NCI-H1417 (cell line): ENCODE data around the gene NEK1.
A peak's percentile ranks its signal among the peaks of the same experiment; 100 is the strongest.
"Not testable (repeated sequence)": the region's sequence is repeated elsewhere in the genome, so short reads cannot be mapped to it uniquely, and the experiment has no call there.

Experiments used
- DNase-seq, 3 experiments: peaks; one replicate each; lab custom pipeline; 2025; lab: John Stamatoyannopoulos, UW

The NEK1 gene

DNA sequence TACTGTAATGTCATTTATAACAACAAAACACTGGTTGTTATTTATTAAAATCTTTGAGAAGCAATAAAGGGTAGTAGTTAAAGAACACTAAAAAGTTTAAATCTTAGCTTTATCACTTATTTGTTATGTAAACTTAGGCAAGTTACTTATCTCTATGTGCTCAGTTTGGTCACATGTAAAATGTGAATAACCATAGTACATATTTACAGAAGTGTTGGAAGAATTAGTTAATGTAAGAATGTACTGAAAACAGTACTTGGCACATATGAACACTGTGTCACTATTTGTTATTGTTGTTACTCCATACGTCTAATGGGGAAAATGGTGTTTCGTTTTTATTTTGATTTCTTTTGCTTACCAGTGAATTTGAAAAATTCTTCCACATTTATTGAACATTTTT lies 9.1 kb downstream of the NEK1 start:
- no peak for DNase-seq

DNA sequence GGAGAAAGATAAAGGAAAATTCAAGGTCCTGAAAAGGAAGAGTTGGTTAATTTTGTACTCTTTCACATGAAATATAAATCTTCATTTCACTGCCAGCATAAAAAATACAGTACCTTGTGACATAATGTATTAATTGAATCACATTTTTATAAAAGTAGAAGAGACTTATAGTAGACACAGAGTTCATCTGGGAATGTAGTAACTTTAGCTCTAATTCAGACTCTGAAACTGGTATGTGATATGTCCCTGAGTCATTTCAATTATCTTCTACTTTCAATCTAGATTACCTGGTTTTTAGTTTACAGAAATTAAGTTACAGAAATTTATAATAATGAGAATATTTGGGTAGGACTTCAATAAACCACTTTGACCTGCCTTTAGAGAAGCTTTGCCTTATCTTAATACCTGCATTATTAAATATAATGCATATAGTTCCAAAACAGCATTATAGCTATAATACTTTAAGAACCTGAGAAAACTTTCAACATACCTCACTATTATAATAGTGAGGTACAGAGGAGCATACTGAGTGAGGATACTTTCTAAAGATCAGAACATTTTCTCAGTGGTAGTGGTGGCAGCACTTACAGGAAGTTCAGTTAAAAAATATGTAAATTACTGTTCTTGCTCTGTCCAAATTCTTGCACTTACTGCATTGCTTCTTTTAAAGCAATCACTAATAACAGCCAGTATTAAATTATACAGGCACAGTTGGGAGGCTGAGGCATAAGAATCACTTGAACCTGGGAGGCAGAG lies 11.2 kb downstream of the NEK1 start:
- DNase-seq: no peak

DNA sequence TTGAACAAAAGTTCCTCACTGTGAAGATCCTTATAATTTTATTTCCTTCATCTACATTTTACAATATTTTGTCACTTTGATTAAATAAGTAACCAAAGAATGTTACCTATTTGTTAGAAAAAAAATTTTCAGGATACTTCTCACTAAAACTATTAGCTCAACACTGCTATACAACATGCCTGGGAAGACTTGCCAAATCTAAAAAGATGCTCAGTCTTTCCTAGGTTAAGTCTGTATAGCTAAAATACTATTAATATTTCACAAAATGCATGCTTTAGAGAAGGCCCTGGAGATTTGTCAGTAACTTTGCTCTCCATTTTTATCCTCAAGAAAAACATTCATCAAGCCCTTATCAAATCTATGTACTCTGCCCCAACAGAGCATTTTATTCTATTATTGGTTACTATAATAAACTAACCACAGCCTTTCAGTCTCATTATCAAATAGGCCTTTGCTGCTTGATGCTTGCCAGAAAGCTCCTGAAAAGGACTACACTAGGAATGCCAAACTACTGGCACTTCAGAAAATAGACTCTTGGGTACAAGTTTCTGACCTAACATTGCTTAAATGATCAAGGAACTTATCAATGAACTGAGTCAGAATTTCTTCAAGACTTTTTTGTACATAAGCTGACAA lies 17.7 kb downstream of the NEK1 start:
- DNase-seq: no peak

DNA sequence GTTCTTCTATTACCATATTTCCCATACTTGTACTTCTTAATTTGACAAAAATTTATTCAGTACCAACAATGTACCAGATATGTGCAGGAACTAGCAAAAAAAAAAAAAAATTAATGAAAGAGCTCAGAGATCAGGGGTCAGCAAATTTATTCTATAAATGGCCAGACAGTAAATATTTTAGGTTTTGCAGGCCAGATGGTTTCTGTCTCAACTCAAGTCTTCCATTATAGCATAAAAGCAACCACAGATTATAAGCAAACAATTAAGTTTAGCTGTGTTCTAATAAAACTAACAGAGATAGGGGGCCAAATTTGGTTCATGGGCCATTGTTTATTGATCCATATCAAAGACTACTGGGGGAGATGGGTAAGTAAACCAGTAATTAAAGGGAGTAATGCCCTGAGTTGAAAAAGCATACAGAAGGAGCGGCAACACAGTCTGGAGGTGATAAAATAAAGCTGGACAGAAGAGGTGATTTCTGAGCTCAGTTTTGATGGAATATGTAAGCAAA lies 19.3 kb downstream of the NEK1 start:
- no peak for DNase-seq

DNA sequence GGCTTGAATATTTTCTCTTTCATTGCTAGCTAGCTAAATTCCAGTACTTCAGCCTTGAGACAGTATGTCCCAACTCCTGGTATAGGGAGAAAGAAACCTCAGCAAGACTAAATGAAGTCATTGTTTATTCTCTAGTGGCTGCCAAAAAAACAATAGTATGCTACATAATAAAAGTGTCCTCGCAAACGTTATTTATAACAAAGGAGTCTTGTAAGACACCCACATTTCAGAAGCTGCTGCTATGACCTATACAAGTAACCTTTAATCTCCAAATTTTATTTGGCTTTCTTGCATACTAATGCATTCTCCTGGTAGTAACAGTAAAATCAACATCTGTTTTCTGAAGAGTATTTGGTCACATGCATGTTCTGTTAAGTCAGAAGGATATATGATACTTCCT lies 28.8 kb downstream of the NEK1 start:
- no peak for DNase-seq

DNA sequence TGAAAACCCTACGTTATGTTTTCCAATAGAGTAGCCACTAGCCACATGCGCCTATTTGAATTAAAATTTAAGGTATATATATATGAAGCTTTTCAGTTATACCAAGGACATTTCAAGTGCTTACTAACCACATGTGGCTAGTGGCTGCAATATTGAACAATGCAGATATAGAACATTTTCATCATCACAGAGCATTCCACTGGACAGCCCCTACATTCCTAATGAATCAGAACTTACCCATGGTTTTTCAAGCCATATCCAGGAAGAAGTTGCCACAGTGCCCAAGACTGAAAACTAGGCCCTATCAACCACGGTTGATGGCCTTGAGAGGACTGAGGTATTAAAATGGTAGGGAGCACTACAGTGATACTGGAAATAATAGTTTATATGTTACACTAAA lies 29.7 kb downstream of the NEK1 start:
- DNase-seq: no peak

DNA sequence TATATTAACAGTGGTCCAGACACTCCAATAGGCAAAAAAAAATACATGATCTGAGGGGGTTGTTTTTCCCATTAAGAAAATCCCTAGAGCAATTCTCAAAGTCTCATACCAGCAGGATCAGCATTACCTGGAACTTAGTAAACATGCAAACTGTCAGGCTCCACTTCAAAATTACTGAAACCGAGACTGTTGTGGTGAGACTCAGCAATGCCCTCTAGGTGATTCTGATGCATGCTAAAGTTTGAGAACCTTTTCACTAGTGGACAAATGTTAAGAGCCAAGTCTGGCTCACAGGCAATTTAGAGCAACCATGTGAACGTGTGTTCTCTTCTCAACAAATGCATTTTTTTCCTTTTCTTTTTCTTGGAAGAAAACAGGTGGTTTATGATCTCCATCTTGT lies 30.2 kb downstream of the NEK1 start:
- no peak for DNase-seq

DNA sequence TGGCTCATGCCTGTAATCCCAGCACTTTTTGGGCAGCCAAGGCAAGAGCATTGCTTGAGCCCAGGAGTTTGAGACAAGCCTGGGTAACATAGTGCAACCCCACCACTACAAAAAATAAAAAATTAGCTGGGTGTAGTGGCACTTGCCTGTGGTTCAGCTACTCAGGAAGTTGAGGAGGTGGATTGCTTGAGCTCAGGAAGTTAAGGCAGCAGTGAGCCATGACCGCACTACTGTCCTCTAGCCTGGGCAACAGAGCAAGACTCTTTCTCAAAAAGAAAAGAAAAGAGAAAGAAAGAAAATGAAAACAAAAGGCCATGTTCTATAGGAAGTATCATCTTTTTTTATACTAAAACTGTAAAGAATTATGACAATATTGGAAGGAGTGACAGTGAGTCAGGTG lies 38.5 kb downstream of the NEK1 start:
- no peak for DNase-seq

DNA sequence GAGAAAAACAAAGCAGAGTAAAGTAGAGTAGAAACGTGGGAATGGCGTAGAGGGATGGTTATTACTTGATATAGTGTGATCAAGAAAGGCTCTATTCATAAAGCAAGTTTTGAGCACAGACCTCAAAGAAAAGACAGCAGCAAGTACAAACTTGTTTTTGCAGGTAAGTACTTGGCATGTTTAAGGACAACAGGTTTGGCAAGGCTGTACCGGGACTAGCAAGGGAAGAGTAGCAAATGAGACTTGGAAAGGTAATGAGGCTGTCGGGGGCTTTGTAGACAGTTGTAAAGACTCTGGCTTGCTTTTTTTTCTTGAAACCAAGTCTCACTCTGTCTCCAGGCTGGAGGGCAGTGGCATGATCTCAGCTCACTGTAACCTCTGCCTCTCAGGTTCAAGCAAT lies 40.9 kb downstream of the NEK1 start:
- no peak for DNase-seq

DNA sequence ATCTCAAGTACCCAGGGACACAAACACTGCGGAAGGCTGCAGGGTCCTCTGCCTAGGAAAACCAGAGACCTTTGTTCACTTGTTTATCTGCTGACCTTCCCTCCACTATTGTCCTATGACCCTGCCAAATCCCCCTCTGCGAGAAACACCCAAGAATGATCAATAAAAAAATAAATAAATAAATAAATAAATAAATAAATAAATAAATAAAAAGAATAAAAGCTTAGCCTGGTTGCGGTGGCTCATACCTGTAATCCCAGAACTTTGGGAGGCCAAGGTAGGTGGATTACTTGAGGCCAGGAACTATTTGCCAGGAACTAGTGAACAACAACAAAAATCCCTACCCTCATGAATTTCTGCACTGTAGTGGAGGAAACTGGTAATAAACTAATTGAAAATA lies 41.4 kb downstream of the NEK1 start:
- DNase-seq: not testable (repeated sequence)

DNA sequence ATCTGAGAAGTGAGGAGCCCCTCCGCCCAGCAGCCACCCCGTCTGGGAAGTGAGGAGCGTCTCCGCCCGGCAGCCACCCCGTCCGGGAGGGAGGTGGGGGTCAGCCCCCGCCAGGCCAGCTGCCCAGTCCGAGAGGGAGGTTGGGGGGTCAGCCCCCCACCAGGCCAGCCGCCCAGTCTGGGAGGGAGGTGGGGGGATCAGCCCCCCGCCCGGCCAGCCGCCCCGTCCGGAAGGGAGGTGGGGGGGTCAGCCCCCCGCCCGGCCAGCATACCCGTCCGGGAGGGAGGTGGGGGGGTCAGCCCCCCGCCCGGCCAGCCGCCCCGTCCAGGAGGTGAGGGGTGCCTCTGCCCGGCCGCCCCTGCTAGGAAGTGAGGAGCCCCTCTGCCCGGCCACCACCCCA lies 42.1 kb downstream of the NEK1 start:
- DNase-seq: not testable (repeated sequence)

DNA sequence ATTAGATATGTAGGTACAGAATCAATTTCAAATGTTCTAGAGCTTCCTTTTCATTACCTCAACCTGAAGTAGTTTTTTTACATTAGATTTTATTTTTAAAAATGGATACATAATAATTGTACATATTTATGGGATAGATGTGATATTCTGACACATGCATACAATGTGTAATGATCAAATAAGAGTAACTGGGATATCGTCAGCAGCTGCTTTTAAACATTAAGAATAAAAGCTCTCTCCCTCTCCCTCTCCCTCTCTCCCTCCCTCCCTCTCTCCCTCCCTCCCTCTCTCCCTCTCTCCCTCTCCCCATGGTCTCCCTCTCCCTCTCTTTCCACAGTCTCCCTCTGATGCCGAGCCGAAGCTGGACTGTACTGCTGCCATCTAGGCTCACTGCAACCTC lies 43.2 kb downstream of the NEK1 start:
- DNase-seq: not testable (repeated sequence)

DNA sequence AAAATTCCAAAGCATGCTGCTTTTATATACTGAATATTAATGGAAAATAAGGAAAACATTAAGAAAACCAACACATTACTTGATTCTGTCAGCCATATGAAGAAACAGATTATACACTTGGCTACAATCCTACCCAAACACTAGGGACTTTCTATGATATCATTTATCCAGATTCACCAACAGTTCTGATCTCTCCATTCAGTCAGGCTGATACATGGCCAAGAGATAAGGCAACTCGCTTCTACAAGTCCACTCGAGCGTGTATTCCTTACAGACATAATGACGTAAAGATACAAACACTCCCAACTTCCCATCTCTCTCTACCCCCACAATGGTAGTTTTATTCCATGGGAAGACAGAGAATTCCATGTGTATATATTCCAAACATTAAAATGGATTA lies 44.5 kb downstream of the NEK1 start:
- DNase-seq: no peak

DNA sequence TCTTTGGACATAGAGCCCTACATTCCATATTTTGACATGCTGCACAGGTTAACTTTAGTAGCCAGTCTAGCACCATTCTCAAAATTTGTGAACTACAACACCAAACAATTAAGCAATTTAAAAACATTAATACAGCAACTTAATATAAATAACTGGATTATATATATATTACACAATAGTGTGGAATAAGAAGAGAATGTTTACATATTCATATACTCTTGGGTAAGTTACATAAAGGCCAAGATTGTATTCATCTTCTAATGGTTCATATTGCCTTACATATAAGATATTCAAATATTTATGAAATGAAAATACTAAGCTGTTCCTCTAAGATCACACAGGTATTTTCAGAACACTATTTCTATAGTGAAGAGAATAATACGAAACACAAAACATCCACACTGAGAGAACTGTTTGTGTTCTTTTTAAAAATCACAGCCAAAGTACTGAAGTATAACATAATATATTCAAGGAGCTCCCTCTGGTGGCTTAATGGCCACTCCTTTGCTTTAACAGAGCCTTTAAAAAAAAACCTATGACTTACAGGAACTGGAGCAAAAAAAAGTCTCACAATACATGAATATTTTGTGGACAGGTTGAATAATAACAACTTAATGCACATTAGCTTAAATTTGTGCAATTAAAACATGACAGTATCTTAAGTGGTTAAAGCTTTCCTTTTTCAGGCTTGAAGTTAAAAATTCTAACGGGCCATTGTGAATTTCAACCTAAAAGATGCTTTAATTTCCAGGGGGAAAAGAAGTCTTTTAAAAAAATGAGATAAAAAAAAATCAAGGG lies 46.2 kb downstream of the NEK1 start:
- DNase-seq: peak; percentile 18 to 64 (median 29)

DNA sequence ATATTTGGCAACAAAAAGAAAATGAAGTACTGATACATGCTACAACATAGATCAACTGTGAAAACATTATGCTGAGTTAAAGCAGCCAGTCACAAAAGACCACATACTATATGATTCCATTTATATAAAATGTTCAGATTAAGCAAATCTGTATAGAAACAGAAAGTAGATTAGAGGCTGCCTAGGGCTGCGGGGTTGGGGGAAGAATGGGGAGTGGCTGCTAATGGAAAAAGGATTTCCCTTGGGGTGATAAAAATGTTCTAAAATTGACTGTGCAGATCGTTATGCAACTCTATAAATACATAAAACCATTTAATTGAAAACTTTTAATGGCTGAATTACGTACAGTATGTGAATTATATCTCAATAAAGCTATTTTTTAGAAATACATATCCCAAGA lies 46.8 kb downstream of the NEK1 start:
- DNase-seq: no peak

DNA sequence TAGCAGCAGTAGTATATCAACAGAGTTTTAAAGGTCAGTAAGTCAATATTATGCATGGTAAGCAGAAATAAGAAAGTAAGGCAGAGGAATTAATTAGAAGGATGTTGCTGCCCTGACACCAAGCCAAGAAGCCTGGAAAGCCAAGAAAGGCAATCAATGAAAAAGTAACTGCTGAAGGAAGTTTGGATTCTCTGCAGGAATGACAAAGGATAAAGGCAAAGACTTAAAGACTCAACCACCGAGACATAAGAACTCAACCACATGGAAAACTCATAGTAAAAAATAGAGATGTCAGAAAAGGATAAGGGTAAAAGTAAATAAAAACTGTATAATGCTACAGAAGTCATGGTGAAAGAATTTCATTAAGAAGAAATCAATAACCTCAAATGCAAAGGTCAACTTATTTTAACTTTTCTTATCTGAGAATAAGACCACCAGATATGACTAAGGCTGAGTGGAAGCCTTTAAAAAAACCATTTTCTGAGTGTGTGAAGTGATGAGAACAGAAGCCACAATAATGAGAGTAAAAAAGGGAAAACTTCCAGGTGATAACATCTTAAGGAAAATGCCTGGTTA lies 55.2 kb downstream of the NEK1 start:
- DNase-seq: no peak

DNA sequence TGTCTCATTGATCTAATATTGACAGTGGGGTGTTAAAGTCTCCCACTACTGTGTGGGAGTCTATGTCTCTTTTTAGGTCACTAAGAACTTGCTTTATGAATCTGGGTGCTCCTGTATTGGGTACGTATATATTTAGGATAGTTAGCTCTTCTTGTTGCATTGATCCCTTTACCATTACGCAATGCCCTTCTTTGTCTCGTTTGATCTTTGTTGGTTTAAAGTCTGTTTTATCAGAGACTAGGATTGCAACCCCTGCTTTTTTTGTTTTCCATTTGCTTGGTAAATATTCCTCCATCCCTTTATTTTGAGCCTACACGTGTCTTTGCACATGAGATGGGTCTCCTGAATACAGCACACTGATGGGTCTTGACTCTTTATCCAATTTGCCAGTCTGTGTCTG lies 65.8 kb downstream of the NEK1 start:
- DNase-seq: not testable (repeated sequence)

DNA sequence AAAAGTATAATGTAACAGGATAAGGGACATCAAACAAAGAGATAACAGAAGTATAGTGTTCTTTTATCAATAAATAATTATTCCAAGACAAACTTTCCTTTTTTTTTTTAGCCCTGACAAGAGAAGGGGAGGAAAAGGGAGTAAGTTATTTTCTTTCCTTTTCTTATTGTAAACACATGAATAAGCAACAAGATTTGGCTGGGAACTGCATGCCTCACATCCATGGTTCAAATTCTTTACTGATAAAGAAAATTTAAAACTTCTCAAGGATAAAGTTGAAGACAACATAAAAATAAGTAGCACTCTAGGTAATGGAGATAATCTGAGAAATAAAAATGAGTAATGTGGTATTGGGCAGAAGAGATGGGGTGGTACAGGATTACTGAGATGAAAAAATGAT lies 71.6 kb downstream of the NEK1 start:
- DNase-seq: no peak

DNA sequence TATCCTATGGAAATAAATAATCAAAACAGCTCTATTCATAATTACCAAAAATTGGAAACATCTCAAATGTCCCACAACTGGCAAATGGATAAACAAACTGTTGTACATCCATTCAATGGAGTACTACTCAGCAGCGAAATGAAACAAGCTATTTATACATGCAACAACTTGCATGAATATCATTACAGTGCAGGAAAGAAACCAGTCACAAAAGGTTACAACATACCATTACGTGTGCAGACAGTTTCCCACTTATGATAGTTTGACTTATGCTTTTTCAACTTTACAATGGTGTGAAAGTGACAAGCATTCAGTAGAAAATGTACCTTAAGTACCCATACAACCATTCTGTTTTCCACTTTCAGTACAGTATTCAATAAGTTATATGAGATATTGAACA lies 82.3 kb downstream of the NEK1 start:
- no peak for DNase-seq

DNA sequence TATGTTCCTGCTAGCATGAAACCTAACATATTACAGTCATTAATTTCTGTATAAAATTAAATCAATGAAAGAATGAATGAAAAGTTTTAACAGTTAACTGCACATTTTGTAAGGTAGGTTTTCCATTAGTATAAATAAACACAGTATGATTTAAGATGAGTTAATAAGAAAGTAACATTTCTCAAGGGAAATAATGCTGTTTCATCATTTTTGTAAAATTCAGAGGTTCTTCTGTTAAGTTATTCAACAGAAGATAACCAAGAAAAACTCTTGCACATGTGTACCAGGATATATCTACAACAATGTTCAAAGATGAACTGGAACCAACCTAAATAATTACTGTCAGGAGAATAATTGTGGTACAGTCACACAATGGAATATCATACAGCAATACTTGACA lies 88.6 kb downstream of the NEK1 start:
- no peak for DNase-seq

DNA sequence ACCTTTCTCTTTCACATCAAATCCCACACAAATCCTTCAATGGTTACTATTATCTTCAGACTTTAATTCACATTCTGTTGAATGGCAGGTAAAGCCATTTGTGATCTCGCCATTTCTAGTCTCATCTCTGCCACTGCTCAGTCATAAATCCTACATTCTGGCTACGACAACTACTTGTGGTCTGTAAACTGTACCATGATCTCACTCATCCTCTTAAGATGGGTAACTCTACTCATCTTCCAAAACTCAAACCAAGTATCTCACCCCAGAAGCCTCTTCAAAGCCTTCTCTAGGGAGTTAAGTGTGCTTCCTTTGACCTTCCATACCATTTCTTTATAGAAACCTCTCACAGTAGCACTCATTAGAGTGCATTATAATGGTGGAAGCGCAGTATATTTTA lies 101.8 kb downstream of the NEK1 start:
- DNase-seq: no peak

DNA sequence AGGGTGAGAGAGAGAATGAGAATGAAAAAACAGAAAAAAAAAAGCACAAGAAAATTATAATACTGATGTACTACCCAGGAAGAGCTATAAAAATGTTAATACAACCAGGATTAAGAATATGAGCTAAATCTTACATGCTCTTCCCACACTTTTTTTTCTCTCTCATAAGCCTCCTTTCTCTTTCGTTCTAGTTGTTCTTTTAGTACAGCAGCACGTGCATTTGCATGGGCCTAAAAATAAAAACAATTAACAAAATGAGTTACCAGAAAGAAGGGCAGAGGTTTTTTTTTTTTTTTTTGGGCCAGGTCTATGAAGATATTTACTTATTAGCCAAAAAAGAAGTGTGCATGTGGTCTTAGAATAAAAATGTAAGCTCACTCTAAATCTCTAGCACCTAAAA lies 105.5 kb downstream of the NEK1 start:
- DNase-seq: no peak

DNA sequence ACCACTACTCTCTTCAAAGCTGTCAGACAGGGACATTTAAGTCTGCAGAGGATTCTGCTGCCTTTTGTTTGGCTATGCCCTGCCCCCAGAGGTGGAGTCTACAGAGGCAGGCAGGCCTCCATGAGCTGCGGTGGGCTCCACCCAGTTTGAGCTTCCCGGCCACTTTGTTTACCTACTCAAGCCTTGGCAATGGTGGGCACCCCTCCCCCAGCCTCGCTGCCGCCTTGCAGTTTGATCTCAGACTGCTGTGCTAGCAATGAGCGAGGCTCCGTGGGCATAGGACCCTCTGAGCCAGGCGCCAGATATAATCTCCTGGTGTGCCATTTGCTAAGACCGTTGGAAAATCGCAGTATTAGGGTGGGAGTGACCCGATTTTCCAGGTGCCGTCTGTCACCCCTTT lies 112.5 kb downstream of the NEK1 start:
- not testable (repeated sequence) for DNase-seq
